LNCaP clone FGC (cell line): ENCODE data around the gene DAGLA.

Source experiments
- DNase-seq: peaks from one replicate; pipeline ENCODE4 v3.0.0-alpha.2; 2011; ENCODE audit warnings: low read depth
- H3K4me3 ChIP-seq: 2 replicates; pipeline ENCODE4 v1.5.1; 2011; ENCODE audit warnings: mild to moderate bottlenecking, low read depth, low read length, control low read depth
- CTCF ChIP-seq: IDR thresholded peaks from 2 replicates; pipeline ENCODE4 v1.5.1; 2012; ENCODE audit warnings: mild to moderate bottlenecking; ENCODE audit not compliant: control insufficient read depth, insufficient read depth; ENCODE audit errors: extremely low read depth

DAGLA gene

DNA sequence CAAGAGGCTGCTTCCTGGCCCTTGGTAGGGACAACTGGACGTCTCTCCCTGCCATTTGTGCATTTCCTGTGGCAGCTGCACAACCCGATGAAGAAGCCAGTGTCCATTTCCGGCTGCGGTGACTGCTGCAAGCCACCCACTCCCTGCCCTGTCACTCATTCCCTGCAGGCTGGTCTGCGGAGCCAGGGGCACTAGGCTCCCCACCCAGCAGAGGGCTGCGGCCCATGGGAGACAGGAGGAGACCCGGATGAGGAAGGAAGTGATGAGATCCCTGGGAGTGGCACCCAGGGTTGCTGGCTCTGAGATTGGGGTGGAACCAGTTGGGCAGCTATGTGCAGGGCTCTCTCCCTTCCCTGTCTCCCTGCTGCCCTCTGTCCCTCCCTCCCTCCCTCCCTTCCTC lies 62.2 kb downstream of the DAGLA start:
- DNase-seq: no peak
- TF ChIP-seq CTCF: no peak
- no peak overlapping the region for H3K4me3 ChIP-seq

- TF ChIP-seq CTCF: no peak
- H3K4me3 ChIP-seq: no peak overlapping the region
- no peak for DNase-seq
These were observed 63.4 kb downstream of the DAGLA start for GRCh38 chr11:61743486-61744095.

DNA sequence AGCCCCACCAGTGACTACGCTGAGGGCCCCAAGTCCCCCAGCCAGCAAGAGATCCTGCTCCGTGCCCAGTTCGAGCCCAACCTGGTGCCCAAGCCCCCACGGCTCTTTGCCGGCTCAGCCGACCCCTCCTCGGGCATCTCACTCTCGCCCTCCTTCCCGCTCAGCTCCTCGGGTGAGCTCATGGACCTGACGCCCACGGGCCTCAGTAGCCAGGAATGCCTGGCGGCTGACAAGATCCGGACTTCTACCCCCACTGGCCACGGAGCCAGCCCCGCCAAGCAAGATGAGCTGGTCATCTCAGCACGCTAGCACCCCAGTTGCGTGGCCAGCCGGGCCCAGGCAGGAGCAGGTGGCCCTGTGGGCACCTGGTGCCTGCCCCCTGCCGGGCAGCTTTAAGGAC lies 64.0 kb downstream of the DAGLA start:
- no peak for TF ChIP-seq CTCF
- no peak overlapping the region for H3K4me3 ChIP-seq
- DNase-seq: no peak

- H3K4me3 ChIP-seq: no peak overlapping the region
- DNase-seq: no peak
- no peak for TF ChIP-seq CTCF
These were observed 64.5 kb downstream of the DAGLA start for GRCh38 chr11:61744609-61745156.

GRCh38 chr11:61745781-61746441 lies 65.7 kb downstream of the DAGLA start:
- no peak for TF ChIP-seq CTCF
- H3K4me3 ChIP-seq: no peak overlapping the region
- DNase-seq: no peak

DNA sequence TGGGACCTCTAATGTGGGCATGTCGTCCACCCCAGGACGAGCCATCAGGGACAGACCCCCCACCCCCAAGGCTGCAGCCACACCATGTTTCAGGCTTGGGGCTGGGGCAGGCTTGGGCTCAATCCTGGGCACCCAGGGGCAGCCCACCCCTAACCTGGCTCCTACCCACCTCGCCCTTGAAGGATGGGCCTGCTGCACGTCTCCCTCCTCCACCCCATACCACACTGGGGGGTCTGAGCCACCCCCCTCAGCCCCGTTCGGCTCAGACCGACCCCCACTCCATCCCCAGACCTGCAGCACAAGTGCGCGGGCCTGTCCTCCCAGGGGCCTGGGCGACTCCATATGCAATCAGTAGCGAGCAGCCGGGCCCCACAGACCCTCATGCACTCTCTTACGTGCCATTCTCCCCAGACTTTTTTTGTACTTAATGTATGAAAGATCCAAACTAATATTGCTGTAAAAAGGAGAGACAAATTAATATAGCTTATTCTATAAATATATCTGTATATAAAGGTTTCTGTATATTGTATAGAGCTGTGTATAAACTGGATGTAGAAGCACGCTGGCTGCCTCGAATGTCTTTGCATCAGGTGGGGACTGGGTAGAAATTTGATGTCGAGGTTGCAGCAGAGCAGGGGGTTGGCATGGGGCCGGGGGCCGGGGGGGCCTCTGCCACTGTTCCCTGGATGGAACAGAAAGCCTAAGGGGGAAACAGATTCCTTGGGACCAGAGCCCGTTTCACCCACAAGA lies 66.4 kb downstream of the DAGLA start:
- no peak overlapping the region for H3K4me3 ChIP-seq
- no peak for DNase-seq

More for the DNA sequence above, 66.4 kb downstream of the DAGLA start:
- no peak for TF ChIP-seq CTCF
